GM19463 (cell line): ENCODE measurements around the gene SH2B3.

Source experiments
- ATAC-seq: cut with Tn5 transposase; IDR thresholded peaks from one replicate; pipeline ENCODE4 v1.9.1; 2021; ENCODE audit warnings: mild to moderate bottlenecking, moderate library complexity; ENCODE audit not compliant: unreplicated experiment

Gene SH2B3

DNA sequence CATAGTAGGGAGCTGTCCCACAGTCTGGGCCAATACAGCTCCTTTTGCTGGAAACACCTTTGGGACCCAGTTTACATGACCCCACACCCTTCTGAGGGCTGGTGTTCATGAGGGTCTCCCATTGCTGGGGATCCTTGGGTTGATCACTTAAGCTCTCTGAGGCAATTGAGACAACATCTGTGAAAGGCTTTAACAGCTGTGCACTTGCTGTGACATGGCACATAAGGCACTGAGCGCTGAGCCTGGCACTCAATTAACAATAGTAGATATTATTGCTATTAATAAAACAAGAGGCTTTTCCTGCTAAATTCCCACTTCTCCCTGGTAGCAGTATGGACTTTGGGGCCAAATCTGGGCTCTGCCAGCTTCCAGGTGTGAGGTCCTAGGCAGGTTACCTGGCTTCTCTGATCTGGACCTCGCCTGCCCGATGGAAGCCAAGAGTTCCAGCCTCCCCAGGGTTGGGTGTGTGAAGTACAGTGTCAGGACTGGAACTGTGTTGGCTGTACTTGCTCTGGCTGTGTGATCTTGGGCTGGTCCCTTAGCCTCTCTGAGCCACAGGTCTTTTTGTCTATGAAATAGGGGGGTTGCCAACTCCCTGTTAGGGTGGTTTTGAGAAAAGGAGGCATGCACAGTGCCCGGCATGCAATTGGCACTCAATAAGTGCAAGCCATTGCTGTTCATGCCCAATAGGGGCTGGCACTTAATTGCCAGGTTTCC is 3.1 kb downstream of the SH2B3 start:
- ATAC-seq: no peak

DNA sequence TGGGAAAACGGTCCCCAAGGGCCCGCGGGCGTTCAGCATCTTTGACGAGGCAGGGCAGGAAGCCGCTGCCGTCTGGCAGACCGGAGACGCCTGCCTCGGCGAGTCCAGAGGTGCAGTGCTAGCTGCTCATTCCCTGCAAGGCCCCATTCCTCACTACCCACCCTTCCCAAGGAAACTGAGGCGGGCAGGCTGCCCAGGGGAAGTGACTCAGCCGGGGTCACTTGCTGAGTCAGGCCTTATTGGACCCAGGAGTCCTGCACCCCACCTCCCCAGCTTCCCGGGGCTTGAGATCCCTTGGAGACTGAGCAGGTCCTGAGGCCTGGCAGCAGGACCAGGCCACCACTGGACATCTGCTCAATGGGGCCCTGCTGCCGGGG is 3.7 kb downstream of the SH2B3 start:
- ATAC-seq: no peak

DNA sequence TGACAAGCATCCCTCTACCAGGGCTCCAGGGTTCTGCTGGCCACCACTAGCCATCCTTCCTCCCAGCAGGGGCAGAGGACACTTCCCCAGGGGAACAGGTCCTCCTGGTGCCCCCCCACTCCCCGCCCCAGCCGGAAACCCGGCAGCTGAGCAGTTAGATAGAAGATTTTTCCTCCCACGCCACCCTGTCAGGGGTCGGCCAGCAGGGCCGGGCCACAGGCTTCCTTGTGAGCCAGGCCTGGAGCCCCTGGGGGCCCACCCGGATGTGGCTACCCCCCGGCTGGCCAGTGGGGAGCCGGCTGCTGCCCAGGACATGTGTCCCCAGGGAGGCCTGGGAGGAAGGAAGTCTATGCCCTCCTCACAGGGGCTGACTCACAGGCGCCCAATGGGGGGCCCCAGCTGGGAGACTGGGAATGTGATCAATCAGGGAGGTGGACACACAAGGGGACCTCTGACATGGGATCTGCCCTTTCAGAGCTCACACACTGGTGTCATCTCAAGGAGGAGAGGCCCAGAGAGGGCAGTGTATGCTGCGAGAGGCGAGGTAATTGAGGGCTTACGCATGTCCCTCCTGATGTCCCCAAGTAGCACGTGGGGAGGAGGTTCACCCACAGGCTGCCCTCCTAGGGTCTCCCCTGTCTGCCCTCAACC is 4.2 kb downstream of the SH2B3 start:
- no peak for ATAC-seq

DNA sequence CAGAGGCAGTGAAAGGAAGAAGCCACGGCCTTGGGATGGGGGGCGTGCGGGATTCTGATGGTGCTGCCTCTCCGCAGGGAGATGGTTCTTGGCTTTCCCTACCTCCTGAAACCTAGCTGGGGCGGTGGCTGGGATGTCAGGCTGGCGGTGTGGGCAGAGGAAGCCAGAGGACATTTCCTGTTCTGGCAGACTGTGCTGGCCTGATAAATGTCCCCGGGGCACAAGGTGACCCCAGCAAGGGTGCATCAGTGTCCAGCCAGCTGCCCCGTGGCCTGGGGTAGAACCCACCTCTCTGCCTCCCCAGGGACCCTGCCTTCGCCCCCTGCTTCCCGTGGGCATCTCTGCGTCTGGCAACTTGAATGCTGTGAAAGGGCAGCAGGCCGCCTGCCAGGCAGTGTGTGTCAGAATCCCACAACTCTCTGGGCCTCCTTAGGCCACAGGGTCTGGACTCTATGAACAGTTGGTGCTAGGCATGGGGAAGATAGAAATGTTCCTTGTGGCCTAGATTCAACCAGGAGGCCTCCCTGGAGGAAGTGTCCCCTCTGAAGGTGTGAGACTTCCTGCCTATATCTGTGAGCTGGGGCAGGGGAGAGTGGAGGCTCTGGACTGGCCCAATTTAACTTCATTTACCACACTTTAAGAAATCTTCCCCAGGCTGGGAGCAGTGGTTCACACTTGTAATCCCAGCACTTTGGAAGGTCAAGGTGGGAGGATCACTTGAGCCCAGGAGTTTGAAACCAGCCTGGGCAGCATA is 4.9 kb downstream of the SH2B3 start:
- no peak for ATAC-seq

DNA sequence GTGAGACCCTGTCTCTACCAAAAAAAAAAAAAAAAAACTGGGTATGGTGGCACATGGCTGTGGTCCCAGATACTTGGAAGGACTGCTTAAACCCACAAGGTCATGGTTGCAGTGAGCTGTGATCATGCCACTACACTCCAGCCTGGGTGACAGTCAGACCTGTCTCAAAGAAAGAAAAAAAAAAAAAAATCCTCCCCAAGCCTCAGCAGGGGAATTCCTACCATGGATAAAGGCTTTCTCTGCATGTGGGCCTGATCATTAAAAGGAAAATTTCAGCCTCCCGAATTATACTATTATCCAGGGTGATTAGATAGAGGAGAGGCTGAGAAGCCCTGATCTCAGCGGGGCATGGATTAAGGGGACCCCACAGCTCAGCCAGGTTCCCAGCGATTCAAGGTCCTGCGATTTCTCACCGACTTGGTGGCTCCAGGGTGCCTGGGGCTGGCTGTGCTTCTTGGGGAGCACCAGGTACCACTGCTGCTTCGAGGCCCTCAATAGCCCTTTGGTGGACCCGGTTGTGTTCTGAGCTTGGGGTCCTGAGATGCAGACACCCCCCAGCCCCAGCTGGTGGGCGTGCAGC is 5.6 kb downstream of the SH2B3 start:
- no peak for ATAC-seq

DNA sequence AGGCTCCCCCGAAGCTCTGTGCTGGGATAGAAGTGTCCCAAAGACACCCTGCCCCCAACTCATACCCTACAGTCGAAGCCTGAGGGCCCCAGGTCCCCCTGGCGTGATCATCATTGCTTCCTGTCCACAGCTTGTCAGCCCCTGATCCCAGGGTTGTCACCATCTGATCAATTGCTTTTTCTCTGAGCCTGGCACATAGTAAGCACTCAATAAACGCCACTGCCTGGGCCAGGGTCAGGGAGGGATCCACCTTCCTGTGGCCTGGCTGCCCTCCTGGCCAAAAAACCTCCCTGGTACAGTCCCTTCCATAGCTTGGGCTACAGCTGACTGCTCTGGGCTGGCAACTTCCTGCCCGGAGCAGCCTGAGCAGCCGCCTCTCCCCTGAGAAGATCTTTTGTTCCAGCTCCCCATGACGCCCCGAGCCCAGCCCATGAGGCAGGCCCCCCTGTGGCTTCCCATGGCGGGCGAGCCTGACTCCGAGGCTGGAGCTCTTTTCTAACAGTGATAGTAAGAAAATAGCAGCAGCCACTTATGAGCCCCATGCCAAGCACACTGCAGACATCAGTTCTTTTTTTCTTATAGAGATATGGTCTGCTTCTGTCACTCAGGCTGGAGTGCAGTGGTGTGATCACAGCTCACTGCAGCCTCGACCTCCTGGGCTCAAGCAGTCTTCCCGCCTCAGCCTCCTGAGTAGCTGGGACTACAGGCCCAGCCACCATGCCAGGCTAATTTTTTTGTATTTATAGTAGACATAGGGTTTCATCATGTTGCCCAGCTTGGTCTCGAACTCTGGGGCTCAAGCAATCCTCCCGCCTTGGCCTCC is 6.5 kb downstream of the SH2B3 start:
- no peak for ATAC-seq

DNA sequence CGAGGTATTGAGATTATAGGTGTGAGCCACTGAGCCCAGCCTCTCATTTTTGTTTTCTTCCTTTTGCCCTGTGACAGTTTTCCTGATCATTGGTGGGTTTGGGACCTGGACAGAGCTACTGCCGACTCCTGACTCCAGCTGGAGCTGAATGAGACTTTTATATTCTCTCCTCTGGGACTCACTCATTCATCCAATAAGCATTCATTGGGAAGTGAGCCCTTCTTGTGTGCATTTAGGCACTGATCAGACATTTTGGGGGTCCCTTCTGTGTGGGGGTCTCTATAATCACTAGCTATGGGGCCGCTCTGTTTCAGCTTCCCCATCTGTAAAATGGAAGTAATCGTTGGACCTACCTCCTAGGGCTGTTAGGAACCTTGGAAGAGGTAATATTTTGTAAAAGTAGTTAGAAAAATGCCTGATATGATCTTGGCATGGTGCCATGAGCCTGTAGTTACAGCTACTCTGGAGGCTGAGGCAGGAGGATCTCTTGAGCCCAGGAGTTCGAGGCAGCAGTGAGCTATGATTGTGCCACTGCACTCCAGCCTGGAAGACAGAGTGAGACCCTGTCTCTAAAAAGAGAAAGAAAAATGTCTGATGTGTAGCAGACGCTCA is 7.2 kb downstream of the SH2B3 start:
- ATAC-seq: no peak

DNA sequence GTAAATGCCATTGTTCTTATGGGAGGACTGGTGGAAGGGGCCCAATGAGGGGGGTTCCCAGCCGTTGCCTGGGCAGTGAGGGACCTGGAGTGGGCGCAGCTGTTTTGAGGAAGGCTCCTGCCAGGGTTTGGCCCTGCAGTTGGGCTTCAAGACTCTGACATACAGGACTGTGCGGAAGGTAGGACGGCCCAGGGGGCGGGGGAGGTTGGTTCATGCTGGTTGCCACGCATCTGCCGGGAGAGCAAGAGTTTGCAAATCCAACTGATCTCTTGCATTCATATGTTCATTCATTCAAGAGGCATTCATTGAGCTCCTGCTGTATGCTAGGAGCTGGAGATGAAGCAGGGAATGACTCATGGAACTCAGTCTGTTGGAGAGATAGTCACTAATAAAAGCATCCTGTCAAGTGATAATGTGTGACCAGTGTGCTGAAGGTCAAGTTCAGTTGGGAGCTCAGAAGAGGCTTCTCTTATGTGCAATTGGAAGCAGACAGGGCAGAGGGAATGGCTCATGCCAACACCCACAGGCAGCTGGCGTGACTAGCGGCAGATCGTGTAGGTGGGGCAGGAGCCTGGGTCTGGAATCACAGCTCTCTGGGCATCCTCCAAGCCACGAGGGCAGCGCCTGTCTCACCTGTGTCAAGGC is 7.8 kb downstream of the SH2B3 start:
- ATAC-seq: no peak

DNA sequence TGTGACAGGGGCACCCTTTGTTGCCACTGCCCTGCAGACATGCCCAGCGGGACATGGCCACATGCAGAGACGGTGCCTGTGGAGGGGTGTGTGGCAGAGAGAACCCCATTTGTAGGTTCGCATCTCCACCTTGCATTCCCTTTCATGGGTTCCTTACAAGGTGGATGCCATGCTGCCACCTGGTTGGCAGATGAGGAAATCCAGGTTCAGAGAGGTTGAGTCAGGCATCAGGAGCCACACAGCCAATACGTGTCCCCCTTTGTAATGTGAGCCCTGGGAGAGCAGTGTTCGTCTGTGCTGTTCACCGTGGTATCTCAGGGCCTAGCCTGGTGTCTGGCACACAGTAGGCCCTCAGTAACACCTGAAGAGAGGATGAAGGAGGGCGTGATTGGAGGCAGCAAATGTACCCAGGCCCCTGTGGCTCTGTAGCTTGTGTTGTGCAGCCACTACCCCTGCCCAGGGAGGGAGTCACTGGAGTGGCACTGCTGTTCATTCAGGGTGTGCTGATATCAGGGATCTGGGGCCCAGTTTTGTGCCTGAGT is 9.1 kb downstream of the SH2B3 start:
- no peak for ATAC-seq

DNA sequence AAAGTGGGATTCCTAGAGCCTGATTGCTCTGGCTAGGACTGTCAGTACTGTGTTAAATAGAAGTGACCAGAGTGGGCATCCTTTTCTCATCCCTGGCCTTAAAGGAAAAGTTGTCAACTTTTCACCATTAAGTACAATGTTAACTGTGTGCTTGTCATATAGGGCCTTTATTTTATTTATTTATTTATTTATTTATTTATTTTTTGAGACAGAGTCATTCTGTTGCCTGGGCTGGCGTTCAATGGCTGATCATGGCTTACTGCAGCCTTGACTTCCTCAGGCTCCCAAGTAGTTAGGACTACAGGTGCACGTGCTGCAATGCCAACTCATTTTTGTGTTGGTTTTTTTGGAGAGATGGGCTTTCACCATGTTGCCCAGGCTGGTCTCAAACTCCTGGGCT is 11.6 kb downstream of the SH2B3 start:
- ATAC-seq: no peak

DNA sequence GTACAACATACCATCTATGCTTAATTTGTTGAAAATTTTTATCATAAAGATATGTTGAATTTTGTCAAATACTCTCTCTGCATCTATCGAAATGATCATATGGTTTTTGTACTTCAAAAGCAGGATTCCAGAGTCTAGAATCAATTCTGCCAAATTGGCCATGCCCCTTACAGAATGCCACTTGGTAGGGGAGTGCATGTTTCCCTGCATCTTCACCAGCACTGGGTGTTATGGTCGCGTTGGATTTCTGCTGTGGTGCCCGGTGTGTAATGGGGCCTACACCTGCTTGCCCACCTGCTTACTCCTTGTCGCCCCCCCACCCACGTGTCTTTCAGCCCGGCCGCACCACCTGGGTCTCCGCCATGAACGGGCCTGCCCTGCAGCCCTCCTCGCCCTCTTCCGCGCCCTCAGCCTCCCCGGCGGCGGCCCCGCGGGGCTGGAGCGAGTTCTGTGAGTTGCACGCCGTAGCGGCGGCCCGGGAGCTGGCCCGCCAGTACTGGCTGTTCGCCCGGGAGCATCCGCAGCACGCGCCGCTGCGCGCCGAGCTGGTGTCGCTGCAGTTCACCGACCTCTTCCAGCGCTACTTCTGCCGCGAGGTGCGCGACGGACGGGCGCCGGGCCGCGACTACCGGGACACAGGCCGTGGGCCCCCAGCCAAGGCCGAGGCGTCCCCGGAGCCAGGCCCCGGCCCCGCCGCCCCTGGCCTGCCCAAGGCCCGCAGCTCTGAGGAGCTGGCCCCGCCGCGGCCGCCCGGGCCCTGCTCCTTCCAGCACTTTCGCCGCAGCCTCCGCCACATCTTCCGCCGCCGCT is 12.3 kb downstream of the SH2B3 start:
- ATAC-seq: no peak

DNA sequence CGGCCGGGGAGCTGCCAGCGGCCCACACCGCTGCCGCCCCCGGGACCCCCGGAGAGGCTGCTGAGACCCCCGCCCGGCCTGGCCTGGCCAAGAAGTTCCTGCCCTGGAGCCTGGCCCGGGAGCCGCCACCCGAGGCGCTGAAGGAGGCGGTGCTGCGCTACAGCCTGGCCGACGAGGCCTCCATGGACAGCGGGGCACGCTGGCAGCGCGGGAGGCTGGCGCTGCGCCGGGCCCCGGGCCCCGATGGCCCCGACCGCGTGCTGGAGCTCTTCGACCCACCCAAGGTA is 12.8 kb downstream of the SH2B3 start:
- ATAC-seq: no peak

DNA sequence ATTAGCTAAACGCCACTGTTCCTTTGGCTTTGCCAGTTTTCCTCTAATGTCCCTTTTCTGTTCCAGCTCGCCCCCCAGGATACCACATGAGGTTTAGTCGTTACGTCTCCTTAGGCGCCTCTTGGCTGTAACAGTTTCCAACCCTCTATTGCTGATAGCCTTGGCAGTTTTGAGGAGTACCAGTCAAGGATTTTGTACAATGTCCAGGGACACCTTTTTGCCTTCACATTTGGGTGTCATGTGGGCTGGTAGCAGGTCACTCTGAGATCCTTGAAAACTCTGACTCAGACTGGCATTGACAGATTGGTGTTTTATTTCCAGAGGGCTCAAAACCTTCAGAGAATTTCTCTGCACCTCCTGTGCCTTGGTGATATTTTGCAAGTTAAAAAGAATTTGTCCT is 14.1 kb downstream of the SH2B3 start:
- ATAC-seq: no peak

DNA sequence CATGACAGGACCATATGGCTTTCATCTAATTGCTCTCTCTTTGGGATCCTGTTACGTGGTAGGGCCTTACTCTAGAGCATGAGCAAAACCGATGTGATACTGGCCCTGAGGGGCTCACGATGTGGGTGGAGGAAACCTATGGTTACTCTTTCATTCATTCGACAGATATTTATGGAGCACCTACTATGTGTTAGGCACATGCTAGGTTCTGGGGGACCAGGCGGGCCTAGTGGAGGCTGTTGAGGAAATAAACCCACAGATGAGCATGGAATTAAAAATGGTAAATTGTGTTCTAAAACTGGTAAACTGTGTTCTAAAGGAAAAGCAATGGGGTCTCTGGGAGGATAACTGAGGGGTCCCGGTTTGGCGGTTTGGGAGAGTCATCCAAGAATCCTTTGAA is 14.8 kb downstream of the SH2B3 start:
- no peak for ATAC-seq

DNA sequence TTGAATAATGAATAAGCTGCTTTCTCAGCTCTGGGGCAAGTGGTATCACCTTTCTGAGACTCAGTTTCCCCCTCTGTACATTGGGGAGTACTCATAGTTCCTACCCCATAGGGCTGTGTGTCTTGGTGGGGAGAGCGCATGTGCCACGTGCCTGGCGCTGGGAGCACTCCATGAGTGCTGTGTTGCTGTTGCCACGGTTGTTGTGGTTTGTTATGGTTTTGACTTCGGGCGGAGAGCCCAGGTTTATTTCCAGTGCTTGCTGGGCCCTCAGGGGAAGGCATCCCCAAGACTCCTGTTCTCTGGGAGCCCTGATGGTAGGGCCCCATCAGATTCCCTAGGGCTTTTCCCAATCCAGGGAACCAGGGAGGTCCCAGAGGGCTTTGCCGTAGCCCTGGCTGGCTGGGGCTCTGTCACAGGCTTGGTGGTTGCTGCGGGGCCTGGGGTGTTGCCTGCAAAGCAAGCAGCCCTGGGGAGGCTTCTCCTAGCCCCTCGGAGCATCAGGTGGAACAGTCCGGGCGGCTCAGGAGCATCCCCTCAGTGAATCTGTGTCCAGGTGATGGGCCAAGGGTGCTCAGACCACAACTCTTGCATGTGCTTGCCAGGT is 18.6 kb downstream of the SH2B3 start:
- ATAC-seq: no peak

DNA sequence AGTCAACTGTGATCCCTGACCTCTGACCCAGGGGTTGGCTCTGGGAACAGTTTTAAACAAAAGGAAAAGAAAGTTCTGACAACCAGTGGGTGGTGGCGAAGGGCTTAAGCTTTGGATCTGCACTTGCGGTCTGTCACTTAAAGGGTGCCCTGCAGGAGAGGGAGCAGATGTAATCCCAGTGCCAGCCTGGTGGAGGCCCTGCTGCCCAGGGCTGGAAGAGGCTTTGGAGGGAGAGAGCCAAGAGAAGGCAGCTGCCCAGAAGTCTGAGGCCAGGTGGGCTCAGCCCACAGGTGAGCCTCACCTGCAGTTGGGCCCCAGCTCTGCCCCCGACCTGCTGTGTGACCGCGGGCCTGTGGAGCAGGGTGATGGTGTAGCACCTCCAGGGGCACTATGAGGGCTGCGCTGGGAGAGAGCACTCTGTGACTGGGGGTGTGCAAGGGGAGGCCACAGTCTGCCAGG is 19.1 kb downstream of the SH2B3 start:
- no peak for ATAC-seq

DNA sequence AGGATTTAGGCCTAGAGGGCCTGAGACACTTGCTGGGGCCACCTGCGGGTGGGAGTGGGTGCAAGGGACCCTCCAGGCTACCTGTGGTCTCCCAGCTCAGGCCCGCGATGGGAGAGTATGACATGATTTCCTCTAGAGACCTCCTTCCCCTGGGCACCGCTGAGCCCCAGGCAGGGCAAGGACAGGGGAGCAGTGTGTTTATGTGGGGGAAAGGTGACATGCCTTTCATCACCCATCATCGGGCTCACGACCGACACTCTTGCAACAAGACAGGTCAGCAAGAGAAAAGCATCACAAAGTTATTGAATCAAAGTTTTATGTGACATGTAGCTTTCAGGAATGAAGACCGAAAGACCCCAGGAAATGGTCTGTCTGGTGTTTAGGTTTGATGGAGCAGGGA is 19.9 kb downstream of the SH2B3 start:
- no peak for ATAC-seq

DNA sequence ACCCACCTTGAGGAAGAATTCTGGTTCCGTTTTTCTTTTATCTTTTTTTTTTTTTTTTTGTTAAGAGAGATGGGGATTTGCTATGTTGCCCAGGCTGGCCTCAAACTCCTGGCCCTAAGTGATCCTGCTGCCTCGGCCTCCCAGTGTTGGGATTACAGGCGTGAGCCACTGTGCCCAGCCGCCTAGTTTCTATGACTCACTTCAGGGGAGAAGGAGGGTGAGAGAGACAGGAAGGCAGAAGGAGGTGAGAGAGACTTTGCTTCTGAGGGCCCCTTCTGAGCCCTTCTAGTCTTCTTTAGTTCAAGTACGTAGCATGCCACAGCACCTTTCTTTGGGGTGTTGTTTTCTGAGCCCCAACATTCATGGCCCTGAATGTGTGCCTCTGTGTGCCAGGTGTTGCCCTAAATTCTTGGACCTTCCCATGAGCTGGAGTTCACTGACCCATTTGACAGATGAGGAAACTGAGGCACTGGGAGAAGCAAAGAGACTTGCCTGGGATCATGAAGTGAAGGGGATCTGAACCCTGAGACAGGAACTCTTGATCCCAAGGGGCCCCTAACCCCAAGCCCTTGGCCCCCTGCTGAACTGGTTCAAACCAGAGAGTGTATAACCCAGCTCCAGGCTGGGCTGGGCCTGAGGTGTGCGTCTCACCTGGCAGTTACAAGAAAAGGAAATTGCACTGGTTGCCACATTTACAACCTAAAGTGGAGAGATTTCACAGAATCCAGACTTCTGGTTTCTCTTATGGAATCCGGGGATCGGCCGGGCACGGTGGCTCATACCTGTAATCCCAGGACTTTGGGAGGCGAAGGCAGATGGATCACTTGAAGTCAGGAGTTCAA is 20.8 kb downstream of the SH2B3 start:
- ATAC-seq: no peak
